NOMO-1 (cell line): ENCODE data around the gene STXBP5L.
"Not testable (repeated sequence)": the region's sequence is repeated elsewhere in the genome, so short reads cannot be mapped to it uniquely, and the experiment has no call there.

Source experiments
- DNase-seq, 2 experiments: peaks; one replicate each; lab custom pipeline; 2025; ENCODE audit not compliant: unreplicated experiment in 2 of 2; lab: John Stamatoyannopoulos, UW

The STXBP5L gene

DNA sequence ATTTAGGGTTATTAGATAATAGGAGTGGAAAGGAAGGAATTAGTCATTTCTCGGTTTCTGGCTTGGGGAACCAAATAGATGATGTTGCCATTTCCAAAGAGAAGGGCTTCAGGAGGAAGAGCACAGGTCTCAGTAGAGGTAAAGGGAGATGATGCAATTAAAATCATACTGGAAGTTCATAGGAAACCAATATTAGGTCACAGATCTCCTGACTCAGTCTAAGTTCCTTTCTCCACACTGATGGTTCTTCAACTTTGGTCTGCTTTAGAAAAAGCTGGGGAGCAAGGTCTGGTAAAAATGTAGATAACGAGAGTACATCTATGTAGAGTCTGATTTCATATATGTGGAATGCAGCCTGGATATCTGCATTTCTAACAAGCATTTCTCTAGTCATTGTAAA lies 506.9 kb downstream of the STXBP5L start:
- DNase-seq, result no peak

DNA sequence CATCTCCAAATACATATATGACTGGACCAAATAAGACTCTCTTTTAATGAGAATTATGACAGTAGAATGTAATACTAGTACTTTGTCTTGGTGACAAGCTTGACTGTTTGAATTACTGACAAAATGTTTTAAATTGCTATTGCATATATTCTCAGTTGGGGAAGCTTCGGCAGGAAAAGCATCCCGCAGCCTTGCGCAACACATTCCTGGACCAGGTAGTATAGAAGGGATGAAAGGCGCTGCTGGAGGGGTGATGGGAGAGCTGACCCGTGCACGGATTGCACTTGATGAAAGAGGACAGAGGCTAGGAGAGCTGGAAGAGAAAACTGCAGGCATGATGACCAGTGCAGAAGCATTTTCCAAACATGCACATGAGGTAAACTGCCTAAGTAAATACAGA lies 510.2 kb downstream of the STXBP5L start:
- DNase-seq, result no peak

DNA sequence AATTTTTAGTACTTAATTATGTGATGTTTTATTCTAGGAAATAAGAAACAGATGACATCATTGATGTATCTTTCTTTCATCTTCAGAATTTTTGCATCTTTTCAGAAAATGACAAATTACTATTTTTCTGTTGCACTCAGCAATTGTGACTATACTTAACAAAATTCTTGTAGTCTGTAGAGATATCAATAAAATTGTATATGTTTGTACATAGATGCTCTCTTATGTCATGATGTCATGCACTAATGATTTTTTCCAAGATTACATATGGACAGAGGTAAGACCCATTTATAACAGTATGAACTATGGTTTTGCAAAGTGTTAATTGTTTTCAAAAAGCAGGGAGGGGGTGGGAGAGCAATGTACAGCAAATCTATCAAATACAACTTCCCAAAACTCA lies 516.5 kb downstream of the STXBP5L start:
- no peak for DNase-seq

DNA sequence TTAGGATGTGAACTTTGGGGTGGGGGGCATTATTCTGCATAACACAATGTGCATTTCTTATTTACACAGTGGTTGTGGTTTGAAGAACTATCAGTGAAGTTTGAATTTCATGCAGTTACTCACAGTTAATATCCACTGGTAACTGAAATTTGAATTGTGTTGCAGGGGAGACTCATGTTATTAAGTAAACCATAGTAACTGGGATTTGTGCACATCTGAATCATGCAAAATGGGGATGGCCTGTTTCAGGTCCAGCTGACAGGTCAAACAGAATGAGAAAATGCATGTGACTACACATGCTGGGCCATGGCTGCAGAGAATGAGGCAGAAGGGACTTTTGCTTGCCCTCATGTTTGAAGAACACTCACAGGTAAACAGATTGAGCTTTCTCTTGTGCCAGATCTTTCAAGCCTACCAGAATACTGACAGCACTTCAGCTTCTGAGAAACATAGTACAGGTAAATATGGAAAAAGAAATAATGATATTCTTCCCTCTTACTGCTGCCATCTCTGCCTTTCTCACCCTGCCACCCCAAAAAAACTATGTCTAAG lies 522.7 kb downstream of the STXBP5L start:
- no peak for DNase-seq

DNA sequence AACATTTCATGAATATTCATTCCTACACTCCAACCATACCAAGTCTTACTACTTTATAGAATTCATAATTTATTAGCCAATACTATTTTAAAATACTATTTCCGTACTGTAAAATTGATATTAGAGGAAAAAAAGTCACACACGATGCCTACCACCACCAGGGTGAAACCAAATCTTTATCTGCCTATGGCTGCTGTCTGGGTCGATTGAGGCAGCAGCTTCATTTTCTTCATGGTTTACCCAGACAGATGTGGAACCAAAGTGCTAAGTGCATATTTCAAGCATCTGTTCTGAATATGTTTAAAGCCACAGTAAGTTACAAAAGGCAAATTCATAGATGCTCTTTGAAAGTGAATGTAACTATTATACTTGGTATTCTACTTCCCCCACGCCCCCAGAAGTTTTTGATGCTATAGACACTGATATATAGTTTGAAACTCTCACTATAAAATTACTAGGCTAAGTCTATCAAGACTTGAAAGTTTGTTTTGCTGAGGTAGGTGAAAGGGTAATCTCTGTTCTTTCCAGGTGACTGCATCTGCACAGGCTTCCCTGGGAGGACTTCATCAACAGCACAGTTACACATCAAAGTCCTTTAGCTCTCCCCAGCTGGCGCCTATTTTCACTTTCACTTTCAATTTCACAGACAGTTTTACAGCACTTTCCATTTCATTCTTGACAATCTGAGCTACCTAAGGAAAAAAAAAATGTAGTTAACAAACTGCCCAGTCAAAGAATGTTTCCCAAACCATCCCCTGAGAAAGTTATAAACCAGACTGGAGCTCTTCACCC lies 523.9 kb downstream of the STXBP5L start:
- no peak for DNase-seq

DNA sequence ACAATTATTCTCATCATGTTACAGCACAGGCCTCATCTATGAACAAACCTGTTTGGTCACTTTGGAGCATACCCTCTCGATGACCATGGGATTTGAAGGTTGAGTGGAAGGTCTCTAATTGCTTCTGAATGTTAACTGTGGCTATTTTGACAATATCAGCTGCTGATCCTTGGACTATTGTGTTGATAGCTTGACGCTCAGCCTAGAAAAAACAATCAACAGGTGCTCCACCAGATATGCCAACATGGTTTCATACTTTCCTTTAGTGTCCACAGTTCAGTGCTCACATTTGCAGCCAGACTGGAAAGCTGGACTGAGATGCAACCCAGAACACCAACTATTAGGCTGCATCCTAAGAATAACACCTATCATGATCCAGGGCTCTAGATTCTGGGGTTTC lies 528.1 kb downstream of the STXBP5L start:
- no peak for DNase-seq

- DNase-seq, result no peak
Measured at GRCh38 chr3:121436641-121437040, 528.6 kb downstream of the STXBP5L start.

DNA sequence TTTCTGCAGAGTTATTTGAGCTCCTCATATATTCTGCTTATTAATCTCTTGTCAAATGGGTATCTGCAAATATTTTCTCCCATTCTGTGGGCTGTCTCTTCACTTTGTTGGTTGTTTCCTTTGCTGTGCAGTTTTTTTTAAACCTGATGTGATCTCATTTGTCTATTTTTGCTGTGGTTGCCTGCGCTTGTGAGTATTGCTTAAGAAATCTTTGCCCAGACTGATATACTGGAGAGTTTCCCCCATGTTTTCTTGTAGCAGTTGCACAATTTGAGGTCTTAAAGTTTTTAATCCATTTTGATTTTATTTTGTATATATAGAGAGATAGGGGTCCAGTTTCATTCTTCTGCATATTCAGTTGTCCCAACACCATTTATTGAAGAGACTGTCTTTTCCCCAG lies 535.5 kb downstream of the STXBP5L start:
- no peak for DNase-seq

- DNase-seq, result not testable (repeated sequence)
Measured at GRCh38 chr3:121451752-121452151, 543.7 kb downstream of the STXBP5L start.

GRCh38 chr3:121462565-121462964 lies 554.6 kb downstream of the STXBP5L start:
- DNase-seq, result no peak

DNA sequence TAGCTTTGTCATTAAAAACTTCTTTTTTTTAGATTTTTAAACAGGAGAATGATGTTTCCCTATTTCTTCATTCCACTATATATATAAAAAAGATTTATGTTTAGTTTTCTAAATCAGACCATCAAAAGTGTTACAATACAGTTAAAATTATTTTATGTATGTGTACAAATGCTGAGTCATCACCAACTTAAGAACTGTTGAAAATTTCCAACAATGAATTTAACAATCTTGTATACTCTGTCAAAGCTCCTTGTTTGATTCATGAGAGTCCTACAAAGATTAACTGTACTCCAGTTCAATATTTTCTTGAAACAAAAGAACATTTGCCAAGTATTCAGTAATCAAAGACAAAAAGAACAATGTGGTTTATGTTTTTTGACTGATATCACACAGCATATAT lies 555.7 kb downstream of the STXBP5L start:
- DNase-seq, result no peak

DNA sequence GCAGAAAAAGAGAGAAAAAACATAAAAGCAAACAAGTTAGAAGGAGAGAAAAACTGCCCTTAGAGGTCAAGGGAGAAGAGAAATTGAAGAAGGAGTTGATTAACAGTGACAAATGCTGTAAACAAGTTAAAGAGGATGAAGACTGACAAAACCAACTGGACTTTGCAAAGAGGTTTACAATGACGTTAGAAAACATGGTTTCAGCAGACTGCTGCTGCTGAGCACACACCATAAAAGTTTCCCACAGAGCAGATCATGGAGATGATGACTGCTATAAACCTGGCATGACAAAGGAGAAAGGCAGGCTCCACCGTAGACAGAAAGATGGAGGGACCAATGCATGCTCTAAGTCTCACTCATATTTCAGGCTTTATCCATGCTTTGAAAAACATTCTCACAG lies 559.1 kb downstream of the STXBP5L start:
- no peak for DNase-seq

GRCh38 chr3:121473001-121473400 lies 565.0 kb downstream of the STXBP5L start:
- DNase-seq, result no peak
